ENCODE results near the gene STX8.

- TF ChIP-seq ZNF165 (CRISPR knock-in tag; IDR thresholded peaks at IDR 0.05; ENCODE audit: borderline replicate concordance), result no peak
- no peak for TF ChIP-seq SMAD1 (IDR thresholded peaks at IDR 0.05; ENCODE audit: low read depth, low read length, partially characterized antibody)
- no peak for TF ChIP-seq CTCF (IDR thresholded peaks at IDR 0.05 in 2 of 3, conservative IDR thresholded peaks at IDR 0.05 in 1 of 3; ENCODE audit: insufficient read depth in 2 of 3, low read depth in 1 of 3, low read length in 3 of 3)
- TF ChIP-seq ZZZ3 (IDR thresholded peaks at IDR 0.05), result no peak
- TF ChIP-seq SETDB1 (IDR thresholded peaks at IDR 0.05; ENCODE audit: low read length), result no peak
- TF ChIP-seq SRSF9 (IDR thresholded peaks at IDR 0.05; ENCODE audit: borderline replicate concordance, low read depth, low read length), result no peak
- no peak for TF ChIP-seq HCFC1 (IDR thresholded peaks at IDR 0.05; ENCODE audit: low read depth, low read length)
- no peak for TF ChIP-seq TCF7 (IDR thresholded peaks at IDR 0.05; ENCODE audit: borderline replicate concordance)
- TF ChIP-seq, protein P1, sequence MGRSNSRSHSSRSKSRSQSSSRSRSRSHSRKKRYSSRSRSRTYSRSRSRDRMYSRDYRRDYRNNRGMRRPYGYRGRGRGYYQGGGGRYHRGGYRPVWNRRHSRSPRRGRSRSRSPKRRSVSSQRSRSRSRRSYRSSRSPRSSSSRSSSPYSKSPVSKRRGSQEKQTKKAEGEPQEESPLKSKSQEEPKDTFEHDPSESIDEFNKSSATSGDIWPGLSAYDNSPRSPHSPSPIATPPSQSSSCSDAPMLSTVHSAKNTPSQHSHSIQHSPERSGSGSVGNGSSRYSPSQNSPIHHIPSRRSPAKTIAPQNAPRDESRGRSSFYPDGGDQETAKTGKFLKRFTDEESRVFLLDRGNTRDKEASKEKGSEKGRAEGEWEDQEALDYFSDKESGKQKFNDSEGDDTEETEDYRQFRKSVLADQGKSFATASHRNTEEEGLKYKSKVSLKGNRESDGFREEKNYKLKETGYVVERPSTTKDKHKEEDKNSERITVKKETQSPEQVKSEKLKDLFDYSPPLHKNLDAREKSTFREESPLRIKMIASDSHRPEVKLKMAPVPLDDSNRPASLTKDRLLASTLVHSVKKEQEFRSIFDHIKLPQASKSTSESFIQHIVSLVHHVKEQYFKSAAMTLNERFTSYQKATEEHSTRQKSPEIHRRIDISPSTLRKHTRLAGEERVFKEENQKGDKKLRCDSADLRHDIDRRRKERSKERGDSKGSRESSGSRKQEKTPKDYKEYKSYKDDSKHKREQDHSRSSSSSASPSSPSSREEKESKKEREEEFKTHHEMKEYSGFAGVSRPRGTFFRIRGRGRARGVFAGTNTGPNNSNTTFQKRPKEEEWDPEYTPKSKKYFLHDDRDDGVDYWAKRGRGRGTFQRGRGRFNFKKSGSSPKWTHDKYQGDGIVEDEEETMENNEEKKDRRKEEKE (IDR thresholded peaks at IDR 0.05; ENCODE audit: borderline replicate concordance in 1 of 2, control insufficient read depth in 1 of 2, low read depth in 2 of 2, low read length in 1 of 2), result no peak
Observed at GRCh38 chr17:9255833-9256232, 319.8 kb downstream of the STX8 start.
